ENCODE data around the gene FAM217B.

DNA sequence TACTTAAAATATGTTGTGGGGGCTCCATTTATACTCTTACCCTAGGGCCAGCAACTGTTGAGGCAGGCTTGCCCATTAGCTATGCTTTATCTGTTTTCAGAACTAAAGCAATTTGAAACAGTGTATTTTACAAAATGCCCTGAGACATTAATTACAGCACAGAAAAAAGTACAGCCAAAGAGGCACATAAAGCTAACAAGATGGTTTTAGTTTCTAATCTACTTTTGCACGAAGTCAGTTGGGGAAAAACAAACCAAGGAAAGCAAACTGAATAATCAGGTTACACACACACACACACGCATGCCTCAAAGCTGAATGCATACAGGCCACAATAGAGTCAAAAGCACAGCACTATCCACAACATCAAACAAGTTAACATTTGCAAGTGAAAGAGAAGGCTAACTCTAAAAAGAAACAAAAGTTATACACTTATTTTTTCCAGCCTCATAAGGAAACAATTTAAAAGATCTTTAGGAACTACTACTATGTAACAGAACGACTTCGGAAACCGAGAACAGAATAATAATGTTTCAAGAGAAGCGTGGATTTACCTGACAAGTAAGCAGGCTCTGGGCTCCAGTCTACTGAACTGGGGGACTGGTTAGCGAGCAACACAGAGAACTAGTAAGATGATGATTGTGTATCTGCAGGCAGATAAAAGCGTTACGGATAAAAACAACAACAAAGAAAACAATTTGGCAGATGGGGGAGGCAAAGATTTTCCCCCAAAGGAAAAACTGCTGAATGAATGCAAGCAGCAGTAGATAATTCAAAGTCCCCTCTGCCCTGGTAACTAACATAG lies 8.5 kb upstream of the FAM217B start:
- TF ChIP-seq EZH2phosphoT487 (IDR thresholded peaks at IDR 0.05) = no peak
- TF ChIP-seq, protein P1, sequence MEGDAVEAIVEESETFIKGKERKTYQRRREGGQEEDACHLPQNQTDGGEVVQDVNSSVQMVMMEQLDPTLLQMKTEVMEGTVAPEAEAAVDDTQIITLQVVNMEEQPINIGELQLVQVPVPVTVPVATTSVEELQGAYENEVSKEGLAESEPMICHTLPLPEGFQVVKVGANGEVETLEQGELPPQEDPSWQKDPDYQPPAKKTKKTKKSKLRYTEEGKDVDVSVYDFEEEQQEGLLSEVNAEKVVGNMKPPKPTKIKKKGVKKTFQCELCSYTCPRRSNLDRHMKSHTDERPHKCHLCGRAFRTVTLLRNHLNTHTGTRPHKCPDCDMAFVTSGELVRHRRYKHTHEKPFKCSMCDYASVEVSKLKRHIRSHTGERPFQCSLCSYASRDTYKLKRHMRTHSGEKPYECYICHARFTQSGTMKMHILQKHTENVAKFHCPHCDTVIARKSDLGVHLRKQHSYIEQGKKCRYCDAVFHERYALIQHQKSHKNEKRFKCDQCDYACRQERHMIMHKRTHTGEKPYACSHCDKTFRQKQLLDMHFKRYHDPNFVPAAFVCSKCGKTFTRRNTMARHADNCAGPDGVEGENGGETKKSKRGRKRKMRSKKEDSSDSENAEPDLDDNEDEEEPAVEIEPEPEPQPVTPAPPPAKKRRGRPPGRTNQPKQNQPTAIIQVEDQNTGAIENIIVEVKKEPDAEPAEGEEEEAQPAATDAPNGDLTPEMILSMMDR (IDR thresholded peaks at IDR 0.05) = no peak

Measured in neural progenitor cell (in vitro differentiated cells).